Epithelial cell of alveolus of lung (primary cell): ENCODE measurements around the gene OLIG3. TPM values are rescaled to one million over a fixed set of nuclear protein-coding genes. Genes with fewer than 3 reads are reported as not detected.

ENCODE experiments used
- total RNA-seq: library from RNA; depleted of rRNA; stranded (reverse); fragments of >200 nt; gene quantifications from 2 replicates; pipeline ENCODE4 v1.2.1, GENCODE V29; 2015

The OLIG3 gene
- total RNA-seq: not detected in 2 replicates

GRCh38 chr6:137494281-137494987 lies at the start of gene OLIG3:
Gene OLIG3 (minus strand): TSS chr6:137494394. CDS start chr6:137494170, 224 bp downstream.

